Astrocyte (in vitro differentiated cells and primary cell): Measurements from ENCODE around the gene EDIL3. TPM values are rescaled to one million over a fixed set of nuclear protein-coding genes. Genes with fewer than 3 reads are reported as not detected.

Source experiments
- DNase-seq: peaks from one replicate; pipeline ENCODE4 v3.0.0-alpha.2; 2010; ENCODE audit warnings: low read depth
- FAIRE-seq: peaks from 2 replicates; lab custom pipeline; 2011; peaks lifted over from hg19 to GRCh38; lab: Jason Lieb, UNC
- H2AFZ ChIP-seq: 2 replicates; pipeline ENCODE4 v1.6.0; 2012; ENCODE audit warnings: low read depth, low read length, inconsistent platforms
- H3K27ac ChIP-seq: 2 replicates; pipeline ENCODE4 v1.5.1; 2011; ENCODE audit warnings: low read depth, low read length, inconsistent platforms
- H3K27me3 ChIP-seq: 2 replicates; pipeline ENCODE4 v1.6.0; 2011; ENCODE audit warnings: low read length, inconsistent platforms; ENCODE audit not compliant: insufficient read depth
- H3K36me3 ChIP-seq: 2 replicates; pipeline ENCODE4 v1.5.1; 2011; ENCODE audit warnings: low read length, inconsistent platforms; ENCODE audit not compliant: insufficient read depth
- H3K4me1 ChIP-seq: 2 replicates; pipeline ENCODE4 v1.5.1; 2011; ENCODE audit warnings: low read length, inconsistent platforms; ENCODE audit not compliant: insufficient read depth
- H3K4me2 ChIP-seq: 2 replicates; pipeline ENCODE4 v1.6.0; 2012; ENCODE audit warnings: low read length, inconsistent platforms
- H3K4me3 ChIP-seq: 2 replicates; pipeline ENCODE4 v1.5.1; 2011; ENCODE audit warnings: low read depth, mild to moderate bottlenecking, low read length, inconsistent platforms; ENCODE audit not compliant: insufficient read depth
- H3K79me2 ChIP-seq: 2 replicates; pipeline ENCODE4 v1.6.0; 2012; ENCODE audit warnings: mild to moderate bottlenecking, low read length, inconsistent platforms; ENCODE audit not compliant: insufficient read depth
- H3K9ac ChIP-seq: 2 replicates; pipeline ENCODE4 v1.6.0; 2012; ENCODE audit warnings: mild to moderate bottlenecking, low read length, inconsistent platforms
- H3K9me3 ChIP-seq: 2 replicates; pipeline ENCODE4 v1.5.1; 2012; ENCODE audit warnings: low read depth, mild to moderate bottlenecking, low read length, inconsistent platforms; ENCODE audit not compliant: insufficient read depth
- H4K20me1 ChIP-seq: 2 replicates; pipeline ENCODE4 v1.6.0; 2012; ENCODE audit warnings: low read length, inconsistent platforms; ENCODE audit not compliant: insufficient read depth
- H3K27ac Mint-ChIP-seq: one replicate; pipeline ENCODE4 v1.8.0; 2021; ENCODE audit warnings: mild to moderate bottlenecking, mixed read lengths; ENCODE audit not compliant: unreplicated experiment
- H3K27me3 Mint-ChIP-seq: one replicate; pipeline ENCODE4 v1.8.0; 2021; ENCODE audit warnings: low read depth, mixed read lengths; ENCODE audit not compliant: unreplicated experiment
- H3K36me3 Mint-ChIP-seq: one replicate; pipeline ENCODE4 v1.8.0; 2021; ENCODE audit warnings: low read depth, mixed read lengths; ENCODE audit not compliant: unreplicated experiment
- H3K4me1 Mint-ChIP-seq: one replicate; pipeline ENCODE4 v1.8.0; 2021; ENCODE audit warnings: low read depth, mixed read lengths; ENCODE audit not compliant: unreplicated experiment
- H3K4me3 Mint-ChIP-seq: one replicate; pipeline ENCODE4 v1.8.0; 2021; ENCODE audit warnings: mild to moderate bottlenecking, moderate library complexity, mixed read lengths; ENCODE audit not compliant: unreplicated experiment
- H3K9me3 Mint-ChIP-seq: one replicate; pipeline ENCODE4 v1.8.0; 2021; ENCODE audit warnings: mild to moderate bottlenecking, mixed read lengths; ENCODE audit not compliant: unreplicated experiment
- CTCF ChIP-seq: IDR thresholded peaks from 2 replicates; pipeline ENCODE4 v1.5.1; 2011; ENCODE audit warnings: low read depth, mild to moderate bottlenecking, inconsistent platforms, low read length, moderate library complexity; ENCODE audit not compliant: insufficient read depth
- EZH2 ChIP-seq: IDR thresholded peaks from 2 replicates; pipeline ENCODE4 v1.6.1; 2012; ENCODE audit warnings: mild to moderate bottlenecking, low read length, inconsistent platforms; ENCODE audit not compliant: insufficient read depth
- total RNA-seq: library from RNA; stranded (reverse); gene quantifications from 2 replicates; pipeline ENCODE4 v1.2.1, GENCODE V29; 2021

The EDIL3 gene
- total RNA-seq, 1 donor from 2014 or later: 226 TPM

GRCh38 chr5:84229045-84229444, 155.6 kb downstream of the EDIL3 start:
- Mint-ChIP-seq H3K4me1 (peaks cover 14% of the 10 kb centered on the region), H3K27ac (no peak overlapping the region), H3K4me3 (no peak overlapping the region), H3K36me3 (peaks cover 5% of the 10 kb centered on the region), H3K9me3 (no peaks in the 10 kb centered on the region), H3K27me3 (no peaks in the 10 kb centered on the region)
- FAIRE-seq: no peak
- TF ChIP-seq CTCF: no peak
- no peak for TF ChIP-seq EZH2
- peaks cover 4% of the 10 kb centered on the region for H3K79me2 ChIP-seq
- H3K4me3 ChIP-seq: no peak overlapping the region
- H3K4me1 ChIP-seq: no peaks in the 10 kb centered on the region
- no peaks in the 10 kb centered on the region for H3K36me3 ChIP-seq
- no peak for DNase-seq
- no peak overlapping the region for H3K27ac ChIP-seq
- no peak overlapping the region for H2AFZ ChIP-seq
- no peak overlapping the region for H3K4me2 ChIP-seq
- peaks cover 34% of the 10 kb centered on the region for H4K20me1 ChIP-seq
- no peak overlapping the region for H3K9ac ChIP-seq
- H3K27me3 ChIP-seq: no peaks in the 10 kb centered on the region
- H3K9me3 ChIP-seq: no peaks in the 10 kb centered on the region

GRCh38 chr5:84228266-84228665, 156.4 kb downstream of the EDIL3 start:
- no peak overlapping the region for H3K4me3 Mint-ChIP-seq

More at GRCh38 chr5:84228266-84228665, 156.4 kb downstream of the EDIL3 start:
- Mint-ChIP-seq H3K4me1 (peaks cover 14% of the 10 kb centered on the region), H3K9me3 (no peaks in the 10 kb centered on the region), H3K27ac (no peak overlapping the region), H3K27me3 (no peaks in the 10 kb centered on the region), H3K36me3 (peaks cover 2% of the 10 kb centered on the region)
- H3K36me3 ChIP-seq: no peaks in the 10 kb centered on the region
- H3K4me1 ChIP-seq: no peaks in the 10 kb centered on the region
- H3K4me3 ChIP-seq: no peak overlapping the region
- no peaks in the 10 kb centered on the region for H3K79me2 ChIP-seq
- FAIRE-seq (no peak), DNase-seq (no peak)
- no peak overlapping the region for H3K27ac ChIP-seq
- peaks cover 34% of the 10 kb centered on the region for H4K20me1 ChIP-seq
- H3K4me2 ChIP-seq: no peak overlapping the region
- H3K9me3 ChIP-seq: no peaks in the 10 kb centered on the region
- TF ChIP-seq EZH2 (no peak), CTCF (no peak)
- no peak overlapping the region for H3K9ac ChIP-seq
- H3K27me3 ChIP-seq: no peaks in the 10 kb centered on the region
- no peak overlapping the region for H2AFZ ChIP-seq
